H1 (cell line): Measurements from ENCODE around the gene TLL2. TPM values are rescaled to one million over a fixed set of nuclear protein-coding genes. Genes with fewer than 3 reads are reported as not detected.
A peak's percentile ranks its signal among the peaks of the same experiment; 100 is the strongest.

Experiments
- CTCF ChIA-PET: fragments of 300-600 bp; sonication (Branson Sonifier 250); formaldehyde crosslinking; loops from one replicate; lab custom pipeline; 2021; ENCODE audit not compliant: partially characterized antibody; lab: Charles Lee
- POLR2A ChIA-PET: fragments of 300-600 bp; sonication (Branson Sonifier 250); formaldehyde crosslinking; loops from one replicate; lab custom pipeline; 2021; ENCODE audit warnings: inconsistent platforms; ENCODE audit not compliant: partially characterized antibody; lab: Charles Lee
- DNase-seq, 2 experiments: peaks; one replicate each; pipeline versions ENCODE4 v3.0.0 to v3.0.0-alpha.2; 2010 to 2022; ENCODE audit warnings: low spot score in 2 of 2, low read depth in 1 of 2, mixed read lengths in 1 of 2
- FAIRE-seq: peaks from 2 replicates; lab custom pipeline; 2011; peaks lifted over from hg19 to GRCh38; lab: Jason Lieb, UNC
- H2AFZ ChIP-seq: 2 replicates; pipeline ENCODE4 v1.8.1; 2012; ENCODE audit warnings: low read length, inconsistent platforms
- H2AK5ac ChIP-seq: 2 replicates; pipeline ENCODE4 v1.6.1; 2013; ENCODE audit warnings: low read depth, low read length
- H2BK120ac ChIP-seq: replicated peaks from 2 replicates; pipeline ENCODE3; 2013; ENCODE audit warnings: low read depth, low read length, inconsistent platforms
- H2BK12ac ChIP-seq: 2 replicates; pipeline ENCODE4 v1.6.1; 2013; ENCODE audit warnings: low read depth, low read length
- H2BK15ac ChIP-seq: 2 replicates; pipeline ENCODE4 v1.6.1; 2013; ENCODE audit warnings: low read length
- H2BK20ac ChIP-seq: 2 replicates; pipeline ENCODE4 v1.6.1; 2013; ENCODE audit warnings: low read length
- H2BK5ac ChIP-seq: 2 replicates; pipeline ENCODE4 v1.6.1; 2013; ENCODE audit warnings: low read depth, low read length
- H3K14ac ChIP-seq: 2 replicates; pipeline ENCODE4 v1.6.1; 2013; ENCODE audit warnings: inconsistent platforms; ENCODE audit not compliant: insufficient read length
- H3K18ac ChIP-seq: 2 replicates; pipeline ENCODE4 v1.6.1; 2013; ENCODE audit warnings: low read length; ENCODE audit errors: extremely low read depth
- H3K23ac ChIP-seq: 2 replicates; pipeline ENCODE4 v1.6.1; 2013; ENCODE audit warnings: inconsistent platforms; ENCODE audit not compliant: insufficient read length
- H3K23me2 ChIP-seq: 2 replicates; pipeline ENCODE4 v1.6.1; 2013; ENCODE audit warnings: low read depth, low read length
- H3K27ac ChIP-seq: 2 replicates; pipeline ENCODE4 v1.6.1; 2011; ENCODE audit warnings: low read depth, low read length, inconsistent platforms
- H3K27me3 ChIP-seq, 4 experiments: replicated peaks in 1 of 4; 1 replicate in 1 of 4; 2 replicates in 3 of 4; pipeline versions ENCODE4 v1.6.1 to v1.8.1; 2011 to 2013; ENCODE audit warnings: low read length in 3 of 4, mild to moderate bottlenecking in 3 of 4, inconsistent platforms in 2 of 4, mixed read lengths in 2 of 4, moderate library complexity in 1 of 4; ENCODE audit not compliant: control insufficient read depth in 3 of 4, insufficient read depth in 3 of 4; ENCODE audit errors: extremely low read depth in 1 of 4
- H3K36me3 ChIP-seq, 4 experiments: 2 replicates each; pipeline versions ENCODE4 v1.6.1 to v1.8.1; 2011 to 2013; ENCODE audit warnings: mild to moderate bottlenecking in 4 of 4, low read length in 3 of 4, moderate library complexity in 2 of 4, control low read depth in 1 of 4, inconsistent platforms in 1 of 4; ENCODE audit not compliant: insufficient read depth in 4 of 4, control insufficient read depth in 2 of 4
- H3K4ac ChIP-seq: replicated peaks from 2 replicates; pipeline ENCODE3; 2013; ENCODE audit warnings: low read length, low read depth, mixed read lengths, inconsistent platforms; ENCODE audit not compliant: insufficient read length
- H3K4me1 ChIP-seq, 4 experiments: replicated peaks in 1 of 4; 1 replicate in 1 of 4; 2 replicates in 3 of 4; pipeline versions ENCODE4 v1.6.1 to v1.8.1; 2011 to 2013; ENCODE audit warnings: low read length in 3 of 4, inconsistent platforms in 2 of 4, mixed read lengths in 1 of 4; ENCODE audit not compliant: insufficient read depth in 4 of 4, control insufficient read depth in 3 of 4
- H3K4me2 ChIP-seq, 2 experiments: 2 replicates each; pipeline versions ENCODE4 v1.6.1 to v1.8.1; 2011 to 2013; ENCODE audit warnings: low read depth in 2 of 2, low read length in 2 of 2, control low read depth in 1 of 2, inconsistent platforms in 1 of 2, mild to moderate bottlenecking in 1 of 2; ENCODE audit not compliant: insufficient read depth in 1 of 2
- H3K4me3 ChIP-seq, 4 experiments: fragments of 200-600, 300-600 bp in 1 of 4; sonication (generic), shearing (Covaris generic), sonication (Bioruptor Twin) in 1 of 4; 2 replicates each; pipeline versions ENCODE4 v1.5.1 to v1.8.1; 2011 to 2016; ENCODE audit warnings: low read length in 4 of 4, low read depth in 3 of 4, control low read depth in 2 of 4, inconsistent platforms in 2 of 4, mild to moderate bottlenecking in 2 of 4, mixed read lengths in 1 of 4, moderate library complexity in 1 of 4; ENCODE audit not compliant: insufficient read depth in 2 of 4; ENCODE audit errors: extremely low read depth in 1 of 4
- H3K56ac ChIP-seq: replicated peaks from 2 replicates; pipeline ENCODE3; 2013; ENCODE audit warnings: low read depth, mild to moderate bottlenecking, mixed read lengths, low read length, inconsistent platforms; ENCODE audit not compliant: insufficient read length
- H3K79me1 ChIP-seq: 2 replicates; pipeline ENCODE4 v1.6.1; 2013; ENCODE audit warnings: low read depth, low read length, control low read depth
- H3K79me2 ChIP-seq, 2 experiments: 2 replicates each; pipeline versions ENCODE4 v1.6.1 to v1.8.1; 2012 to 2013; ENCODE audit warnings: low read length in 2 of 2, mild to moderate bottlenecking in 2 of 2, inconsistent platforms in 1 of 2; ENCODE audit not compliant: insufficient read depth in 2 of 2, control insufficient read depth in 1 of 2
- H3K9ac ChIP-seq, 4 experiments: replicated peaks in 1 of 4; 1 replicate in 1 of 4; 2 replicates in 3 of 4; pipeline versions ENCODE4 v1.6.1 to v1.8.1; 2011 to 2013; ENCODE audit warnings: low read depth in 3 of 4, low read length in 3 of 4, control low read depth in 2 of 4, mild to moderate bottlenecking in 2 of 4, moderate library complexity in 2 of 4, inconsistent platforms in 1 of 4; ENCODE audit errors: extremely low read depth in 1 of 4
- H3K9me3 ChIP-seq, 2 experiments: 2 replicates each; pipeline versions ENCODE4 v1.6.1 to v1.8.1; 2012 to 2013; ENCODE audit warnings: mild to moderate bottlenecking in 2 of 2, moderate library complexity in 2 of 2, control low read depth in 1 of 2, inconsistent platforms in 1 of 2, low read depth in 1 of 2, low read length in 1 of 2, mixed read lengths in 1 of 2; ENCODE audit not compliant: insufficient read depth in 2 of 2
- H4K20me1 ChIP-seq, 2 experiments: replicated peaks in 1 of 2; 2 replicates each; pipeline versions ENCODE3 to v1.8.1; 2011 to 2013; ENCODE audit warnings: inconsistent platforms in 2 of 2, low read length in 2 of 2, mild to moderate bottlenecking in 1 of 2; ENCODE audit not compliant: insufficient read depth in 2 of 2, control insufficient read depth in 1 of 2
- H4K5ac ChIP-seq: 2 replicates; pipeline ENCODE4 v1.6.1; 2013; ENCODE audit warnings: low read length, low read depth, mixed read lengths, inconsistent platforms; ENCODE audit not compliant: insufficient read length
- H4K8ac ChIP-seq: 2 replicates; pipeline ENCODE4 v1.8.0; 2013; ENCODE audit warnings: mild to moderate bottlenecking, moderate library complexity, low read length, inconsistent platforms; ENCODE audit not compliant: insufficient read depth; ENCODE audit errors: extremely low read depth
- H4K91ac ChIP-seq: replicated peaks from 2 replicates; pipeline ENCODE3; 2013; ENCODE audit warnings: low read length, mixed read lengths, inconsistent platforms; ENCODE audit not compliant: insufficient read length
- ASH2L ChIP-seq: fragments of 200-600, 300-600 bp; sonication (generic); IDR thresholded peaks from one replicate; pipeline ENCODE4 v1.7.1; 2017; ENCODE audit warnings: low read length
- CREB1 ChIP-seq: IDR thresholded peaks from 2 replicates; pipeline ENCODE4 v1.6.1; 2012; ENCODE audit warnings: inconsistent platforms
- EP300 ChIP-seq, 2 experiments: IDR thresholded peaks; 1 replicate in 1 of 2; 2 replicates in 1 of 2; pipeline ENCODE4 v1.6.1; 2011 to 2012; ENCODE audit warnings: low read depth in 2 of 2, low read length in 2 of 2, mild to moderate bottlenecking in 2 of 2, borderline replicate concordance in 1 of 2, inconsistent platforms in 1 of 2, moderate library complexity in 1 of 2
- HDAC6 ChIP-seq: IDR thresholded peaks from one replicate; pipeline ENCODE4 v1.7.1; 2012; ENCODE audit warnings: low read depth, mild to moderate bottlenecking, inconsistent platforms, low read length, moderate library complexity
- PHF8 ChIP-seq: fragments of 200-600 bp; sonication (generic); conservative IDR thresholded peaks from 2 replicates; pipeline ENCODE4 v1.7.1; 2012; ENCODE audit warnings: low read depth, mild to moderate bottlenecking, inconsistent platforms, low read length, moderate library complexity
- RFX5 ChIP-seq: IDR thresholded peaks from 2 replicates; pipeline ENCODE4 v1.6.1; 2011; ENCODE audit warnings: low read depth, low read length, improper control_type of control experiment, borderline replicate concordance
- SIRT6 ChIP-seq: IDR thresholded peaks from one replicate; pipeline ENCODE4 v1.7.1; 2012; ENCODE audit warnings: low read length, inconsistent platforms
- SP2 ChIP-seq: IDR thresholded peaks from 2 replicates; pipeline ENCODE4 v1.6.1; 2012; ENCODE audit warnings: mild to moderate bottlenecking, low read length, inconsistent platforms
- SP4 ChIP-seq: IDR thresholded peaks from 2 replicates; pipeline ENCODE4 v1.6.1; 2012; ENCODE audit warnings: low read length, inconsistent platforms
- SRF ChIP-seq: IDR thresholded peaks from 2 replicates; pipeline ENCODE4 v1.6.1; 2011; ENCODE audit warnings: mild to moderate bottlenecking, low read depth, low read length, moderate library complexity
- ZNF274 ChIP-seq: IDR thresholded peaks from 2 replicates; pipeline ENCODE4 v1.7.0; 2012; ENCODE audit warnings: low read length, borderline replicate concordance; ENCODE audit errors: extremely low read depth
- WGBS, 2 experiments: shearing (Covaris generic) in 1 of 2; methylation state at CpG; one replicate each; pipeline versions ENCODE4 v1.1.6 to v1.1.7; 2013 to 2015; ENCODE audit warnings: low lambda C conversion rate in 2 of 2, mixed read lengths in 2 of 2, inconsistent platforms in 1 of 2, low coverage in 1 of 2, missing lambda C conversion rate in 1 of 2; ENCODE audit not compliant: insufficient replicate concordance in 2 of 2, insufficient coverage in 1 of 2, insufficient read length in 1 of 2; ENCODE audit errors: extremely low coverage in 1 of 2, missing lambda C conversion rate in 1 of 2; 5-methylcytosine and 5-hydroxymethylcytosine counted together
- polyA plus RNA-seq, 7 experiments: library from polyadenylated mRNA; depleted of rRNA in 3 of 7; stranded (reverse) in 5 of 7; unstranded in 2 of 7; fragments of >200 nt in 5 of 7; fragments of 200-250 nt in 2 of 7; gene quantifications; 1 replicate in 5 of 7; 2 replicates in 1 of 7; 4 replicates in 1 of 7; pipeline versions ENCODE4 v1.2.1 to v1.2.3, GENCODE V29; 2011 to 2013; ENCODE audit warnings: missing spikeins in 2 of 7, mixed read lengths in 2 of 7
- total RNA-seq: library from RNA; stranded (reverse); fragmentation: NEBNext Ultra II Directional; extraction: Animal tissue kit (Norgen Biotek cat#: 25700); gene quantifications from 2 replicates; pipeline ENCODE4 v1.2.1, GENCODE V29; 2021
- TF ChIP-seq, protein P1 (sequence below): IDR thresholded peaks from 2 replicates; pipeline ENCODE4 v1.6.1; 2012; ENCODE audit warnings: low read length, inconsistent platforms

TLL2 gene
- total and polyA plus RNA-seq, 2 of the 8 experiments (the other 6 are each of a cell fraction or from before 2014, with no cell fraction given): 2.4 to 3.2 TPM

DNA sequence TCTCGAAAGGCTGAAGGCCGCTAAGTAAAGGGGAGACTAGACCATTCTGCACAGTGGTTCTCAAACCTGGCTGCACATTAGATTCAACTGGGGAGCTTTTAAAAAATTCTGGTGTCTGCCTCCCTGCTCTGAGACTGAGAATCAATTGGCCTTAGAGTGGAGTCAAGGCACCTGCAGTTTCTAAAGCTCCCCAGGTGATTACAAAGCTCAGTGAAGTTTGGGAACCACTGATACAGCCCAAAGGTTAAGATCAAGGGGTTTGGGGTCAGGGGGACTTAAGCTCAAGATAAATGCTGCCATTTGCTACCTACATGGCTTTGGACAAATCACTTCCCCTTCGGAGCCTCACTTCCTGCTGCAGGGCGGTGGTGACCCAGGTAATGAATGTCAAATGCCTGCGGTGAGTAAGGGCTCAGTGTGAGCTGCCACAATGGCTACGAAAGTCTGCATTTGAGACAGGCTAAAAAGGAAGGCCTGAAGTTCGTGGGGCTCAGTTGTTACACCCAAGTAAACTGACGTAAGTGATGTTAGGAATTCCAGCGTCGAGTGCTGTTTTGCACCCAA, 72.3 kb downstream of the TLL2 start:
- no peaks in the 10 kb centered on the region for H3K36me3 ChIP-seq
- H3K9me3 ChIP-seq: no peaks in the 10 kb centered on the region
- H3K79me2 ChIP-seq: no peaks in the 10 kb centered on the region
- no peak overlapping the region for H3K4me3 ChIP-seq
- no peaks in the 10 kb centered on the region for H3K27me3 ChIP-seq
- no peak overlapping the region for H2BK12ac ChIP-seq
- ChIA-PET POLR2A (interaction anchor here (1.1 to 1.3 kb wide), 3 partner anchors 10 to 115 kb away, joined by 4 to 6 read pairs (median 5); no protein-coding TSS in a partner anchor), CTCF (interaction anchor here (0.5 to 4.5 kb wide), 15 partner anchors 10 to 70 kb away, joined by 3 to 22 read pairs (median 3); no protein-coding TSS in a partner anchor)
- WGBS, 2 experiments: 78% methylated on average over 10 of the region's 10 CpGs; no CpG with 5 or more reads in 1 of the 2 experiments
- no peaks in the 10 kb centered on the region for H4K20me1 ChIP-seq
- peak overlapping the region in 1 of 2 experiments; percentile 4; a peak in 1 of 4 replicates for H3K4me2 ChIP-seq
- H2BK120ac ChIP-seq: no peak overlapping the region
- no peak overlapping the region for H4K5ac ChIP-seq
- H3K14ac ChIP-seq: no peak overlapping the region
- H3K4me1 ChIP-seq: peaks cover 10 to 16% (median 13%) of the 10 kb centered on the region in 4 experiments
- H3K23me2 ChIP-seq: no peaks in the 10 kb centered on the region
- H2BK5ac ChIP-seq: peak overlapping the region; percentile 0; the same call in 1 of the 2 replicates
- FAIRE-seq (peak; percentile 76), DNase-seq (no peak)
- H2AK5ac ChIP-seq: no peak overlapping the region
- H3K56ac ChIP-seq: no peak overlapping the region
- no peak overlapping the region for H4K91ac ChIP-seq
- H3K27ac ChIP-seq: no peak overlapping the region
- H2AFZ ChIP-seq: peak overlapping the region; percentile 4; the same call in 1 of the 2 replicates
- H3K23ac ChIP-seq: no peak overlapping the region
- no peak overlapping the region for H3K9ac ChIP-seq
- H2BK15ac ChIP-seq: 0 out of 2 replicates have a peak overlapping the region, but pooled peaks have one; percentile 22
- no peak overlapping the region for H4K8ac ChIP-seq
- H3K4ac ChIP-seq: no peak overlapping the region
- peak overlapping the region; percentile 29; the same call in 1 of the 2 replicates for H2BK20ac ChIP-seq
- H3K18ac ChIP-seq: peak overlapping the region; percentile 28; the same call in 1 of the 2 replicates
- H3K79me1 ChIP-seq: no peaks in the 10 kb centered on the region
- no peak for TF ChIP-seq RFX5
- TF ChIP-seq, protein P1, sequence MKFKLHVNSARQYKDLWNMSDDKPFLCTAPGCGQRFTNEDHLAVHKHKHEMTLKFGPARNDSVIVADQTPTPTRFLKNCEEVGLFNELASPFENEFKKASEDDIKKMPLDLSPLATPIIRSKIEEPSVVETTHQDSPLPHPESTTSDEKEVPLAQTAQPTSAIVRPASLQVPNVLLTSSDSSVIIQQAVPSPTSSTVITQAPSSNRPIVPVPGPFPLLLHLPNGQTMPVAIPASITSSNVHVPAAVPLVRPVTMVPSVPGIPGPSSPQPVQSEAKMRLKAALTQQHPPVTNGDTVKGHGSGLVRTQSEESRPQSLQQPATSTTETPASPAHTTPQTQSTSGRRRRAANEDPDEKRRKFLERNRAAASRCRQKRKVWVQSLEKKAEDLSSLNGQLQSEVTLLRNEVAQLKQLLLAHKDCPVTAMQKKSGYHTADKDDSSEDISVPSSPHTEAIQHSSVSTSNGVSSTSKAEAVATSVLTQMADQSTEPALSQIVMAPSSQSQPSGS: no peak
- TF ChIP-seq ZNF274: no peak
- no peak for TF ChIP-seq HDAC6
- TF ChIP-seq SP4: no peak
- no peak for TF ChIP-seq ASH2L
- TF ChIP-seq SRF: no peak
- no peak for TF ChIP-seq PHF8
- TF ChIP-seq SIRT6: no peak
- no peak for TF ChIP-seq SP2
- TF ChIP-seq CREB1: no peak
- TF ChIP-seq EP300 (IDR thresholded peaks at IDR 0.05; ENCODE audit: borderline replicate concordance in 1 of 2, low read depth in 2 of 2, low read length in 2 of 2): no peak
